A549 (cell line): Measurements from ENCODE around the gene RFLNA. TPM values are rescaled to one million over a fixed set of nuclear protein-coding genes. Genes with fewer than 3 reads are reported as not detected.

Experiments used
- ATAC-seq, 2 experiments: fragments of 200-7000 bp in 1 of 2; fragments of >200 bp in 1 of 2; cut with Nextera tagmentation in 1 of 2; cut with Tn5 transposase in 1 of 2; 3 replicates each; pipeline versions ENCODE4 v1.8.0 to v1.9.1; 2018 to 2020; ENCODE audit warnings: mild to moderate bottlenecking in 1 of 2, moderate library complexity in 1 of 2
- CTCF ChIA-PET: fragments of 300-600 bp; sonication (Branson Sonifier 250); formaldehyde crosslinking; extraction: SDS; loops from one replicate; lab custom pipeline; 2021; ENCODE audit warnings: antibody characterized with exemption, inconsistent platforms; lab: Yijun Ruan, JAX
- POLR2A ChIA-PET: fragments of 350-600 bp; formaldehyde crosslinking; extraction: SDS; loops from one replicate; lab custom pipeline; 2021; ENCODE audit warnings: antibody characterized with exemption, inconsistent platforms; lab: Yijun Ruan, JAX
- DNase-seq, 2 experiments: peaks; one replicate each; pipeline versions ENCODE4 v3.0.0 to v3.0.0-alpha.2; 2011 to 2016; ENCODE audit warnings: low read depth in 1 of 2, low spot score in 1 of 2
- FAIRE-seq: peaks from 2 replicates; lab custom pipeline; 2011; peaks lifted over from hg19 to GRCh38; lab: Jason Lieb, UNC
- H3K27ac ChIP-seq, 2 experiments: fragments of >200 bp; sonication (Bioruptor Twin); formaldehyde crosslinking; 3 replicates each; pipeline ENCODE4 v1.5.1; 2016 to 2017
- H3K4me1 ChIP-seq: fragments of >200 bp; sonication (Bioruptor Twin); formaldehyde crosslinking; 3 replicates; pipeline ENCODE4 v1.6.1; 2016
- H3K4me2 ChIP-seq: fragments of >200 bp; sonication (Bioruptor Twin); formaldehyde crosslinking; 3 replicates; pipeline ENCODE4 v1.6.1; 2016
- H3K4me3 ChIP-seq: fragments of >200 bp; sonication (Bioruptor Twin); formaldehyde crosslinking; 3 replicates; pipeline ENCODE4 v1.5.1; 2016
- H3K9me3 ChIP-seq: fragments of >200 bp; sonication (Bioruptor Twin); formaldehyde crosslinking; 3 replicates; pipeline ENCODE4 v1.6.1; 2016
- ESRRA ChIP-seq: fragments of 150-350 bp; IDR thresholded peaks from 2 replicates; pipeline ENCODE4 v1.6.1; 2014; ENCODE audit warnings: mild to moderate bottlenecking, low read length, borderline replicate concordance
- FOSL2 ChIP-seq, 2 experiments: fragments of 450-650 bp in 1 of 2; fragments of >200 bp in 1 of 2; sonication (Bioruptor Twin) in 1 of 2; formaldehyde crosslinking; IDR thresholded peaks; 2 replicates each; pipeline versions ENCODE4 v1.5.0 to v1.6.1; 2016 to 2020; ENCODE audit warnings: mild to moderate bottlenecking in 1 of 2, moderate library complexity in 1 of 2
- FOXS1 ChIP-seq: fragments of 250-450 bp; sonication (Bioruptor Pico); IDR thresholded peaks from 2 replicates; pipeline ENCODE4 v1.5.0; 2020; ENCODE audit warnings: mild to moderate bottlenecking, moderate library complexity
- GATA3 ChIP-seq: IDR thresholded peaks from 2 replicates; pipeline ENCODE4 v1.6.1; 2012; ENCODE audit warnings: borderline replicate concordance
- HOXB5 ChIP-seq: fragments of 250-450 bp; sonication (Bioruptor Pico); IDR thresholded peaks from 2 replicates; pipeline ENCODE4 v1.5.0; 2020; ENCODE audit warnings: mild to moderate bottlenecking, moderate library complexity
- JUNB ChIP-seq: fragments of >200 bp; sonication (Bioruptor Twin); formaldehyde crosslinking; IDR thresholded peaks from 2 replicates; pipeline ENCODE4 v1.6.1; 2016
- KDM1A ChIP-seq: fragments of 200-600 bp; sonication (generic); IDR thresholded peaks from 2 replicates; pipeline ENCODE4 v1.6.1; 2016; ENCODE audit warnings: low read depth, mild to moderate bottlenecking
- KDM5A ChIP-seq: fragments of 200-600 bp; sonication (generic); IDR thresholded peaks from 2 replicates; pipeline ENCODE4 v1.6.1; 2016; ENCODE audit warnings: antibody characterized with exemption, mild to moderate bottlenecking
- MAFK ChIP-seq: fragments of 450-650 bp; IDR thresholded peaks from 2 replicates; pipeline ENCODE4 v1.6.1; 2014; ENCODE audit not compliant: partially characterized antibody
- NFE2L2 ChIP-seq: fragments of 150-350 bp; conservative IDR thresholded peaks from 2 replicates; pipeline ENCODE4 v1.6.1; 2014; ENCODE audit warnings: low read length
- RAD21 ChIP-seq, 2 experiments: fragments of >200 bp in 1 of 2; sonication (Bioruptor Twin) in 1 of 2; formaldehyde crosslinking in 1 of 2; IDR thresholded peaks in 1 of 2; conservative IDR thresholded peaks in 1 of 2; 2 replicates in 1 of 2; 3 replicates in 1 of 2; pipeline ENCODE4 v1.6.1; 2012 to 2018; ENCODE audit warnings: inconsistent platforms in 1 of 2
- RFX5 ChIP-seq: fragments of 450-650 bp; IDR thresholded peaks from 2 replicates; pipeline ENCODE4 v1.7.1; 2014; ENCODE audit warnings: antibody characterized with exemption, mild to moderate bottlenecking, moderate library complexity
- SMC3 ChIP-seq: fragments of >200 bp; sonication (Bioruptor Twin); formaldehyde crosslinking; IDR thresholded peaks from 3 replicates; pipeline ENCODE4 v1.6.1; 2018; ENCODE audit warnings: inconsistent platforms
- SREBF2 ChIP-seq: fragments of 450-650 bp; IDR thresholded peaks from 2 replicates; pipeline ENCODE4 v1.6.1; 2014; ENCODE audit warnings: mild to moderate bottlenecking, moderate library complexity
- ZSCAN20 ChIP-seq: fragments of 250-450 bp; sonication (Bioruptor Pico); IDR thresholded peaks from 2 replicates; pipeline ENCODE4 v1.8.0; 2022; ENCODE audit warnings: mild to moderate bottlenecking, moderate library complexity
- WGBS: methylation state at CpG from one replicate; pipeline ENCODE4 v1.1.6; 2017; ENCODE audit errors: missing lambda C conversion rate; 5-methylcytosine and 5-hydroxymethylcytosine counted together
- polyA plus RNA-seq, 4 experiments: library from polyadenylated mRNA; depleted of rRNA in 3 of 4; stranded (reverse); fragments of >200 nt; fragmentation: RNase III in 1 of 4; extraction: RNeasy Plus Mini Kit Qiagen cat#74134 plus additional on column Dnase treatment in 1 of 4; gene quantifications; 2 replicates in 3 of 4; 3 replicates in 1 of 4; pipeline ENCODE4 v1.2.3, GENCODE V29; 2011 to 2017
- TF ChIP-seq, protein P1 (sequence below): IDR thresholded peaks from 2 replicates; pipeline ENCODE4 v1.6.1; 2012
- TF ChIP-seq, protein P2 (sequence below): fragments of 250-450 bp; sonication (Bioruptor Pico); IDR thresholded peaks from 2 replicates; pipeline ENCODE4 v1.5.0; 2021; ENCODE audit warnings: mild to moderate bottlenecking, moderate library complexity, borderline replicate concordance
- TF ChIP-seq, protein P3 (sequence below): fragments of 200-600 bp; sonication (generic); IDR thresholded peaks from 2 replicates; pipeline ENCODE4 v1.6.1; 2016; ENCODE audit warnings: antibody characterized with exemption, mild to moderate bottlenecking, moderate library complexity
- TF ChIP-seq, protein P4 (sequence below): fragments of >200 bp; sonication (Bioruptor Twin); formaldehyde crosslinking; IDR thresholded peaks from 2 replicates; pipeline ENCODE4 v1.6.1; 2016
- TF ChIP-seq, protein P5 (sequence below): fragments of >200 bp; sonication (Bioruptor Twin); formaldehyde crosslinking; IDR thresholded peaks from 3 replicates; pipeline ENCODE4 v1.5.1; 2016
- TF ChIP-seq, protein P6 (sequence below): IDR thresholded peaks from 2 replicates; pipeline ENCODE4 v1.6.1; 2012; ENCODE audit warnings: low read depth, borderline replicate concordance
- TF ChIP-seq, protein P7 (sequence below): fragments of 150-350 bp; IDR thresholded peaks from 2 replicates; pipeline ENCODE4 v1.6.1; 2014; ENCODE audit warnings: low read depth, mild to moderate bottlenecking, low read length

RFLNA gene
- polyA plus RNA-seq, 2 of the 4 experiments (the other 2 are of a cell fraction): not detected

DNA sequence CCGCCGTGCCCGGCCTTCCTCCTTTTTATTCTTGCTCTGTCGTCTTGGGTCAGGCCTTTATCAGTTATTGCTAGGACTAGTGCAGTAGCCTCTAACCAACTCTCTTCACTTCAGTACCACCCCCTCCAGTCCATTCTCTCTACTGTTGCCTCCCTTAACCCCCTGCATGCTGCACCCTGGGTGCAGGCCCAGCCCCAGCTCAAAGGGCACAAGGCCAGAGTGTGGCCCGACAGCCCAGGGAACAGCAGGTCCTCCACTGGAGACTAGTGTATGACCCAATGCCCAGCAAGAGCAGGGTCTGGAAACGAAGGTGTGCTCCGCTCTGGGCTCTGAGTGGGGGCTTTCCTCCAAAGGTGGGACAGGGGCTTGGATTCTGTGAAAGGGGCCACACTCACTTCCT is 30.0 kb upstream of the RFLNA start:
- 85% methylated on average over 5 of the region's 7 CpGs for WGBS
- H3K4me2 ChIP-seq: no peak overlapping the region
- H3K9me3 ChIP-seq: no peaks in the 10 kb centered on the region
- CTCF ChIA-PET: interaction anchor here (0.5 to 1.9 kb wide), 2 partner anchors 9 to 16 kb away, joined by 3 to 4 read pairs; no protein-coding TSS in a partner anchor
- POLR2A ChIA-PET: no interaction called here
- no peaks in the 10 kb centered on the region for H3K4me1 ChIP-seq
- DNase-seq (no peak), ATAC-seq (no peak), FAIRE-seq (no peak)
- TF ChIP-seq RFX5 (no peak), KDM1A (no peak), ZSCAN20 (CRISPR knock-in tag) (no peak)
- H3K27ac ChIP-seq: no peak overlapping the region
- no peak overlapping the region for H3K4me3 ChIP-seq

DNA sequence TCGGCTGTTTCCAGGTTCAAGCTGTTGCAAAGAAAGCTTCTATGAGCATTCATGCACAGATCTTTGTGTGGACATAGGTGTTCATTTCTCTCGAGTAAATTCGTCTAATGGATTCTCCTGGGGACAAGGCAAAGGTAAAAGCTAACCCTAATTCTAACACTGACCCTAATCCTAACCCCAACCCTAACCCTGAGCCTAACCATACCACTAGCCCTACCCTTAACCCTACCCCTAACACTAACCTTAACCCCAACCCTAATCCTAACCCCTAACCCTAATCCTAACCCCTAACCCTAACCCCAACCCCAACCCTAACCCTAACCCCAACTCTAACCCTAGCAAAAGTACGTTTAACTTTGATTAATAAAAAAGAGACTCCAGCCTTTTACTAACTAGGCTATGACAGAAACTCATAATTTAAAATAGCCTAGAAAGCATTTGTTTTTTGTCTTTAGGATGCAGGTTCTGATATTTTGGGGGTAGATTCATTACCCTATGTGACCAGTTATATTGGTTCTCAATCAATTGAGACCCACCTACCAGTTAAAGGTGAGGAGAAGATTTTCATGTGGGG is 27.6 kb upstream of the RFLNA start:
- ChIA-PET POLR2A (no interaction called here), CTCF (no interaction called here)
- no peaks in the 10 kb centered on the region for H3K4me1 ChIP-seq
- ATAC-seq: no peak
- no peak for FAIRE-seq
- TF ChIP-seq KDM5A (no peak), HOXB5 (CRISPR knock-in tag) (no peak), SREBF2 (no peak), ESRRA (no peak), GATA3 (no peak), RAD21 (conservative IDR thresholded peaks at IDR 0.05 in 1 of 2, IDR thresholded peaks at IDR 0.05 in 1 of 2) (no peak), NFE2L2 (no peak), FOXS1 (CRISPR knock-in tag) (no peak), MAFK (no peak), JUNB (no peak), FOSL2 (IDR thresholded peaks at IDR 0.05) (no peak), FOSL2 (CRISPR knock-in tag; IDR thresholded peaks at IDR 0.05) (no peak)
- TF ChIP-seq, protein P1, sequence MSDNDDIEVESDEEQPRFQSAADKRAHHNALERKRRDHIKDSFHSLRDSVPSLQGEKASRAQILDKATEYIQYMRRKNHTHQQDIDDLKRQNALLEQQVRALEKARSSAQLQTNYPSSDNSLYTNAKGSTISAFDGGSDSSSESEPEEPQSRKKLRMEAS: no peak
- TF ChIP-seq, protein P2, sequence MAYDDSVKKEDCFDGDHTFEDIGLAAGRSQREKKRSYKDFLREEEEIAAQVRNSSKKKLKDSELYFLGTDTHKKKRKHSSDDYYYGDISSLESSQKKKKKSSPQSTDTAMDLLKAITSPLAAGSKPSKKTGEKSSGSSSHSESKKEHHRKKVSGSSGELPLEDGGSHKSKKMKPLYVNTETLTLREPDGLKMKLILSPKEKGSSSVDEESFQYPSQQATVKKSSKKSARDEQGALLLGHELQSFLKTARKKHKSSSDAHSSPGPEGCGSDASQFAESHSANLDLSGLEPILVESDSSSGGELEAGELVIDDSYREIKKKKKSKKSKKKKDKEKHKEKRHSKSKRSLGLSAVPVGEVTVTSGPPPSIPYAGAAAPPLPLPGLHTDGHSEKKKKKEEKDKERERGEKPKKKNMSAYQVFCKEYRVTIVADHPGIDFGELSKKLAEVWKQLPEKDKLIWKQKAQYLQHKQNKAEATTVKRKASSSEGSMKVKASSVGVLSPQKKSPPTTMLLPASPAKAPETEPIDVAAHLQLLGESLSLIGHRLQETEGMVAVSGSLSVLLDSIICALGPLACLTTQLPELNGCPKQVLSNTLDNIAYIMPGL: no peak
- TF ChIP-seq, protein P3, sequence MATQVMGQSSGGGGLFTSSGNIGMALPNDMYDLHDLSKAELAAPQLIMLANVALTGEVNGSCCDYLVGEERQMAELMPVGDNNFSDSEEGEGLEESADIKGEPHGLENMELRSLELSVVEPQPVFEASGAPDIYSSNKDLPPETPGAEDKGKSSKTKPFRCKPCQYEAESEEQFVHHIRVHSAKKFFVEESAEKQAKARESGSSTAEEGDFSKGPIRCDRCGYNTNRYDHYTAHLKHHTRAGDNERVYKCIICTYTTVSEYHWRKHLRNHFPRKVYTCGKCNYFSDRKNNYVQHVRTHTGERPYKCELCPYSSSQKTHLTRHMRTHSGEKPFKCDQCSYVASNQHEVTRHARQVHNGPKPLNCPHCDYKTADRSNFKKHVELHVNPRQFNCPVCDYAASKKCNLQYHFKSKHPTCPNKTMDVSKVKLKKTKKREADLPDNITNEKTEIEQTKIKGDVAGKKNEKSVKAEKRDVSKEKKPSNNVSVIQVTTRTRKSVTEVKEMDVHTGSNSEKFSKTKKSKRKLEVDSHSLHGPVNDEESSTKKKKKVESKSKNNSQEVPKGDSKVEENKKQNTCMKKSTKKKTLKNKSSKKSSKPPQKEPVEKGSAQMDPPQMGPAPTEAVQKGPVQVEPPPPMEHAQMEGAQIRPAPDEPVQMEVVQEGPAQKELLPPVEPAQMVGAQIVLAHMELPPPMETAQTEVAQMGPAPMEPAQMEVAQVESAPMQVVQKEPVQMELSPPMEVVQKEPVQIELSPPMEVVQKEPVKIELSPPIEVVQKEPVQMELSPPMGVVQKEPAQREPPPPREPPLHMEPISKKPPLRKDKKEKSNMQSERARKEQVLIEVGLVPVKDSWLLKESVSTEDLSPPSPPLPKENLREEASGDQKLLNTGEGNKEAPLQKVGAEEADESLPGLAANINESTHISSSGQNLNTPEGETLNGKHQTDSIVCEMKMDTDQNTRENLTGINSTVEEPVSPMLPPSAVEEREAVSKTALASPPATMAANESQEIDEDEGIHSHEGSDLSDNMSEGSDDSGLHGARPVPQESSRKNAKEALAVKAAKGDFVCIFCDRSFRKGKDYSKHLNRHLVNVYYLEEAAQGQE: no peak
- no peak overlapping the region for H3K4me2 ChIP-seq
- H3K9me3 ChIP-seq: no peaks in the 10 kb centered on the region
- H3K4me3 ChIP-seq: no peak overlapping the region
- no peak for DNase-seq
- H3K27ac ChIP-seq: no peak overlapping the region
- WGBS: 26% methylated on average over 4 of the region's 4 CpGs

DNA sequence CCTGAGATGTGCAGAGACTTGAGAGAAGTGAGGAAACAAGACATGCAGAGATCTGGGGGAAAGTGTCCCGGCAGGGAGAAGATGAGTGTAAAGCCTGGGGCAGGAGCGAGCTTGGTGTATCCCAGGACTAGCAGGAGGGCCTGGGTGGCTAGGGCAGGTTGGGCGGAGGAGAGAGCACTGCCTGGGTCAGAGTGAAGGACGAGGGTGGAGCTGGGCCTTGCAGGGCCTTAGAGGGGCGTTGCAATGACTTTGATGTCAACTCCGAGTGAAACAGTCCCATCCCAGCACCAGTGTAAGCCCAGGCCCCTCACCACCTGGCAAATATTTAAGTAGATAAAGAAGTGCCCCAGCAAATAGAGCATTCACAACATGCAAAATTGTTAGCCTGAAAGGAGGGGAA is 24.2 kb upstream of the RFLNA start:
- ATAC-seq (no peak), DNase-seq (no peak), FAIRE-seq (no peak)
- CTCF ChIA-PET: no interaction called here
- H3K27ac ChIP-seq: no peak overlapping the region
- H3K4me1 ChIP-seq: no peaks in the 10 kb centered on the region
- H3K4me3 ChIP-seq: no peak overlapping the region
- no peak overlapping the region for H3K4me2 ChIP-seq
- TF ChIP-seq, protein P4, sequence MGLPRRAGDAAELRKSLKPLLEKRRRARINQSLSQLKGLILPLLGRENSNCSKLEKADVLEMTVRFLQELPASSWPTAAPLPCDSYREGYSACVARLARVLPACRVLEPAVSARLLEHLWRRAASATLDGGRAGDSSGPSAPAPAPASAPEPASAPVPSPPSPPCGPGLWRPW: no peak
- TF ChIP-seq SREBF2: no peak
- TF ChIP-seq SMC3: no peak
- TF ChIP-seq, protein P5, sequence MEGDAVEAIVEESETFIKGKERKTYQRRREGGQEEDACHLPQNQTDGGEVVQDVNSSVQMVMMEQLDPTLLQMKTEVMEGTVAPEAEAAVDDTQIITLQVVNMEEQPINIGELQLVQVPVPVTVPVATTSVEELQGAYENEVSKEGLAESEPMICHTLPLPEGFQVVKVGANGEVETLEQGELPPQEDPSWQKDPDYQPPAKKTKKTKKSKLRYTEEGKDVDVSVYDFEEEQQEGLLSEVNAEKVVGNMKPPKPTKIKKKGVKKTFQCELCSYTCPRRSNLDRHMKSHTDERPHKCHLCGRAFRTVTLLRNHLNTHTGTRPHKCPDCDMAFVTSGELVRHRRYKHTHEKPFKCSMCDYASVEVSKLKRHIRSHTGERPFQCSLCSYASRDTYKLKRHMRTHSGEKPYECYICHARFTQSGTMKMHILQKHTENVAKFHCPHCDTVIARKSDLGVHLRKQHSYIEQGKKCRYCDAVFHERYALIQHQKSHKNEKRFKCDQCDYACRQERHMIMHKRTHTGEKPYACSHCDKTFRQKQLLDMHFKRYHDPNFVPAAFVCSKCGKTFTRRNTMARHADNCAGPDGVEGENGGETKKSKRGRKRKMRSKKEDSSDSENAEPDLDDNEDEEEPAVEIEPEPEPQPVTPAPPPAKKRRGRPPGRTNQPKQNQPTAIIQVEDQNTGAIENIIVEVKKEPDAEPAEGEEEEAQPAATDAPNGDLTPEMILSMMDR: no peak
- TF ChIP-seq ZSCAN20 (CRISPR knock-in tag): no peak
- TF ChIP-seq, protein P6, sequence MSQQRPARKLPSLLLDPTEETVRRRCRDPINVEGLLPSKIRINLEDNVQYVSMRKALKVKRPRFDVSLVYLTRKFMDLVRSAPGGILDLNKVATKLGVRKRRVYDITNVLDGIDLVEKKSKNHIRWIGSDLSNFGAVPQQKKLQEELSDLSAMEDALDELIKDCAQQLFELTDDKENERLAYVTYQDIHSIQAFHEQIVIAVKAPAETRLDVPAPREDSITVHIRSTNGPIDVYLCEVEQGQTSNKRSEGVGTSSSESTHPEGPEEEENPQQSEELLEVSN: no peak
- TF ChIP-seq, protein P7, sequence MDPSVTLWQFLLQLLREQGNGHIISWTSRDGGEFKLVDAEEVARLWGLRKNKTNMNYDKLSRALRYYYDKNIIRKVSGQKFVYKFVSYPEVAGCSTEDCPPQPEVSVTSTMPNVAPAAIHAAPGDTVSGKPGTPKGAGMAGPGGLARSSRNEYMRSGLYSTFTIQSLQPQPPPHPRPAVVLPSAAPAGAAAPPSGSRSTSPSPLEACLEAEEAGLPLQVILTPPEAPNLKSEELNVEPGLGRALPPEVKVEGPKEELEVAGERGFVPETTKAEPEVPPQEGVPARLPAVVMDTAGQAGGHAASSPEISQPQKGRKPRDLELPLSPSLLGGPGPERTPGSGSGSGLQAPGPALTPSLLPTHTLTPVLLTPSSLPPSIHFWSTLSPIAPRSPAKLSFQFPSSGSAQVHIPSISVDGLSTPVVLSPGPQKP: no peak
- TF ChIP-seq KDM5A: no peak
- POLR2A ChIA-PET: no interaction called here
- 61% methylated on average over 6 of the region's 6 CpGs for WGBS
- no peaks in the 10 kb centered on the region for H3K9me3 ChIP-seq
